Activated CD8-positive, alpha-beta memory T cell treated with anti-CD3 and anti-CD28 coated beads for 1 hour (primary cell): ENCODE results near the gene PIK3CD.
"Not testable (repeated sequence)": the region's sequence is repeated elsewhere in the genome, so short reads cannot be mapped to it uniquely, and the experiment has no call there.

Experiments
- DNase-seq, 2 donors: peaks; one replicate each; pipeline ENCODE4 v3.0.0-alpha.2; 2020; ENCODE audit warnings: low read depth in 1 of 2; ENCODE audit errors: extremely low read depth in 1 of 2

The PIK3CD gene

GRCh38 chr1:9687874-9688582 is 36.5 kb downstream of the PIK3CD start:
- no peak for DNase-seq

GRCh38 chr1:9688599-9688998 is 37.1 kb downstream of the PIK3CD start:
- DNase-seq: no peak

- peak; percentile 56 to 85 for DNase-seq
Measured at GRCh38 chr1:9689011-9689706, 37.6 kb downstream of the PIK3CD start.

GRCh38 chr1:9689971-9690381 is 38.4 kb downstream of the PIK3CD start:
- no peak for DNase-seq

GRCh38 chr1:9690440-9691107 is 39.0 kb downstream of the PIK3CD start:
- DNase-seq: no peak

- peak in 1 of 2 donors; percentile 29 for DNase-seq
Measured at GRCh38 chr1:9691108-9691445, 39.5 kb downstream of the PIK3CD start.

- DNase-seq: no peak
Measured at GRCh38 chr1:9691691-9692090, 40.2 kb downstream of the PIK3CD start.

GRCh38 chr1:9696793-9697192 is 45.3 kb downstream of the PIK3CD start:
- DNase-seq: no peak

- no peak for DNase-seq
Measured at GRCh38 chr1:9699361-9699760, 47.8 kb downstream of the PIK3CD start.

- no peak for DNase-seq
Measured at GRCh38 chr1:9700340-9700739, 48.8 kb downstream of the PIK3CD start.

- DNase-seq: no peak
Measured at GRCh38 chr1:9701665-9702064, 50.1 kb downstream of the PIK3CD start.

GRCh38 chr1:9703165-9703509 is 51.6 kb downstream of the PIK3CD start:
- DNase-seq: no peak

GRCh38 chr1:9703681-9704080 is 52.1 kb downstream of the PIK3CD start:
- no peak for DNase-seq

- DNase-seq: no peak
Measured at GRCh38 chr1:9705337-9706093, 54.0 kb downstream of the PIK3CD start.

- no peak for DNase-seq
Measured at GRCh38 chr1:9706178-9706577, 54.6 kb downstream of the PIK3CD start.

- DNase-seq: no peak
Measured at GRCh38 chr1:9710037-9710436, 58.5 kb downstream of the PIK3CD start.

- DNase-seq: no peak
Measured at GRCh38 chr1:9711466-9712020, 60.0 kb downstream of the PIK3CD start.

- not testable (repeated sequence) for DNase-seq
Measured at GRCh38 chr1:9712767-9713166, 61.2 kb downstream of the PIK3CD start.

GRCh38 chr1:9714257-9714718 is 62.8 kb downstream of the PIK3CD start:
- DNase-seq: no peak

- DNase-seq: peak in 1 of 2 donors; percentile 46
Measured at GRCh38 chr1:9715536-9716226, 64.2 kb downstream of the PIK3CD start.
